Suppressor macrophage treated with lipopolysaccharide for 4 hours (primary cell): ENCODE results near the gene TIMM29.
"Not testable (repeated sequence)": the region's sequence is repeated elsewhere in the genome, so short reads cannot be mapped to it uniquely, and the experiment has no call there.

Experiments
- DNase-seq: peaks from one replicate; pipeline ENCODE4 v3.0.0-alpha.2; 2020

TIMM29 gene

GRCh38 chr19:10946958-10947657, 18.5 kb downstream of the TIMM29 start:
- no peak for DNase-seq

- no peak for DNase-seq
These were observed 24.2 kb downstream of the TIMM29 start for GRCh38 chr19:10952809-10953208.

GRCh38 chr19:10959277-10959968, 30.8 kb downstream of the TIMM29 start:
- not testable (repeated sequence) for DNase-seq

GRCh38 chr19:10960314-10961072, 31.9 kb downstream of the TIMM29 start, which contains the start of gene SMARCA4:
Gene SMARCA4, plus strand, starts transcription at chr19:10961030. Its CDS starts 23,122 bp downstream, at chr19:10984152.
- DNase-seq = peak; percentile 100

DNA sequence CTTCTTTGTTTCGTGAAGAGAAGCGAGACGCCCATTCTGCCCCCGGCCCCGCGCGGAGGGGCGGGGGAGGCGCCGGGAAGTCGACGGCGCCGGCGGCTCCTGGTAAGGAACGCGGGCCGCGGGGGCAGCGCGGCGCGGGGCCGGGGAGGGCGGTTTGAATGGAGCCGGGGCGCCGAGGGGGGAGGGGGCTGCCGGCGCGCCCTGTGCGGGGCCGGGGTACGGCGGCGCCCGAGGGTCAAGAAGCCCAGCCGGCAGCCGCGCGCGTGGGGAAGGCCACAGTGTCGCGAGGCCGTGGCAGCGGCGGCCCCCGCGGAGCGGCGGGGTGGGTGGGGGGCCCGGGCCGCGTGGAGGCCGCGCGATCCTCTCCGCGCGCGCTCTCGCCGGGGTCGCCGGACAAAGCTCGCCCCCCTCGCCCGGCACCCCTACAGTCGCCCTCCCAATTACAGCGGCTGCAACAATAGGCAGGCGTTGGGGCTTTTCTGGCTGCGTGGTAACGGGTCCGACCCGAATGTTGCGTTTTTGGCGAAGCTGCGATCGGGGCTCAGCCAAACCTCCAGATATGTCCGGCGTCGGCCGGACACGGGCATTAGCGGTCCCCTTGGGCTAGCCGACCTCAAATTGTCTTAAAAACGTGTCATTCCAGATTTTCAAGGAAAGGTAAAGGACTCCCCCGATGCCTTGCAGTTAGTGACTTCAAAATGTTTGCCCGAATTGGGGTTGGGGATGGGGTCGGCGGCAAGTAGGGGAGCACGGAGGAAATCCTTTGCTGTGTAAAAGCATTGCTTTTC, 32.7 kb downstream of the TIMM29 start:
- peak; percentile 17 for DNase-seq

- DNase-seq = no peak
These were observed 34.3 kb downstream of the TIMM29 start for GRCh38 chr19:10962863-10963262.

DNA sequence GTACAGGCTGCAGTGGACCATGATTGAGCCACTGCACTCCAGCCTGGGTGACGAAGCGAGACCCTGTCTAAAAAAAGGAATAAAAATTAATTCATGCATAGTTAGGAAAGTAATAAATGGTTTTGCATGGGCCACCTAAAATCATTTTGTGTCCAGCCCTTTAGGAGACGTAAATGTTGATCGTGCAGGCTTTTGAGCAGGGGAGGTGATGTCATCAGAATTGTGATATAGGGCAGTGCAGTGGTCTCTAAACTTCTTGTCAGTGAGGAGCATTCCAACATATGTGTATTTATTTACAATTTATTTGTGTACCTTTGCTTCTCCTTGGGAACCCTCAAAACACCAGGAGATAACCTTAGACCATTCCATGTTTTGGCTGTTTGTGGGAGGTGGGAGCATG, 35.3 kb downstream of the TIMM29 start:
- DNase-seq = no peak

DNA sequence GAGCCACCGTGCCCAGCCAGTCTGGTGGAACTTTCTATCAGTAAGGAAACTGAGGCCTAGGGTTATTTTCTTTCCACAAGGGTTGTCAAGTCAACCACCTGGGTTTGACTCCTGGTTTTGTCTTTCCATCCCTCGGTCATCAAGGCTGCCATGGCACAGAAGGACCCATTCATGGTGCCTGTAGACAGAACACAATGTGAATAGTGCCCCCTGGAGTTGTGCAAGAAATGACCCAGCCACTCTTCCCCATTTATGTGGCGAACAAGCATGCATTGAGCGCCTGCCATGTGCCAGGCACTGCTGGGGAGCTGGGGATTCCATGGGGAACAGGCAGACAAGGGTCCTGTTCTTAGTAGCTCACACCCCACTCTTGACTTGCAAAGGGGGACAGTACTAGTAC, 36.3 kb downstream of the TIMM29 start:
- no peak for DNase-seq

DNA sequence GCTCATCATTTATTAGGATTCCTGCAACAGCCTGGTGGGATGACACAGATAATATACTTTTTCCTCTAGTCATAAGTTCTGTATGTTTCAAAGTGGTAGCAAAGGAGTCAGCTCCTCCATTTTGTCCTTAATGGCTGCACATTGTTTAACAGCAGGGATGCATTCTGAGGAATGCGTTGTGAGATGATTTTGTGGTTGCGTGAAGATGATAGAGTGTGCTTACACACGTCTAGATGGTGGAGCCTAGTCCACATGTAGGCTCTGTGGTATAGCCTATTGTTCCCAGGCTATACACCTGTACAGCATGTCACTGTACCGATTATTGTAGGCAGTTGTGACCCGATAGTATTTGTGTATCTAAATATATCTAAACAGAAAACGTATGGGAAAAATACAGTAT, 36.8 kb downstream of the TIMM29 start:
- no peak for DNase-seq

DNA sequence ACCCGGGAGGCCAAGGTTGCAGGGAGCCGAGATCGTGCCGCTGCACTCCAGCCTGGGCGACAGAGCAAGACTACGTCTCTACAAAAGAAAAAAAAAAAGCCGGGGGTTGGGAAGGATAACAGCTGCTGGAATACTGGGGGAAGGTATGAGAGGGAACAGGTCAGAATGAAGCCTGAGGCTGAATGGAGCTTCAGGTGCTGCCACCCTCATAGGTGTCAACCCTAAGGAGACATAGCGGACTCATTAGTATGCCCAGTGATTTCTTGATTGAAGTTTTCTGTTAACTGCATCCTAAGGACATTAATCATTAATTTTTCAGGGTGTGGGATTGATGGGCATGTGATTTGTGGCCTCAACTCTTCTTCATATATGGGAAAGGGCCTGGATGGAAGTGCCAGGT, 38.2 kb downstream of the TIMM29 start:
- DNase-seq = no peak

- no peak for DNase-seq
These were observed 40.0 kb downstream of the TIMM29 start for GRCh38 chr19:10968527-10969135.

DNA sequence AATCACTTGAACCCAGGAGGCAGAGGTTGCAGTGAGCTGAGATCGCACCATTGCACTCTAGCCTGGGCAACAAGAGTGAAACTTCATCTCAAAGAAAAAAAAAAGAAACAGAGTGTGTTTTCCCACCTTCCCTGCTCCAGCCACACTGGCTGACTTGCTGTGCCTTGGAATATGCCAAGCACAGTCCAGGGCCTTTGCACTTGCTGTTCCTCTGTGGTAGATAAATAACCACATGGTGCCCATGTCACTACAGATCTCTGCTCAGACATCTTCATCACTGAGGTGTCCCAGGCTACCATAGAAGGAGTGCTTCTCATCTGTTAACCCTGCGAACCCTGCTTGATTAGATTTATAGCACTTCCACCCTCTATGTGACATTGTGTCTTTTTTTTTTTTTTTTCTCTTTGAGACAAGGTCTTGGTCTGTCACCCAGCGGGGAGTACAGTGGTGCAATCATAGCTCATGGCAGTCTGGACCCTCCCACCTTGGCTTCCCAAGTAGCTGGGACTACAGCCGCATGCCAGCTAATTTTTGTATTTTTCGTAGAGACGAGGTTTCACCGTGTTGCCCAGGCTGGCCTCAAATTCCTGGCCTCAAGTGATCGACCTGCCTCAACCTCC, 42.6 kb downstream of the TIMM29 start:
- no peak for DNase-seq

DNA sequence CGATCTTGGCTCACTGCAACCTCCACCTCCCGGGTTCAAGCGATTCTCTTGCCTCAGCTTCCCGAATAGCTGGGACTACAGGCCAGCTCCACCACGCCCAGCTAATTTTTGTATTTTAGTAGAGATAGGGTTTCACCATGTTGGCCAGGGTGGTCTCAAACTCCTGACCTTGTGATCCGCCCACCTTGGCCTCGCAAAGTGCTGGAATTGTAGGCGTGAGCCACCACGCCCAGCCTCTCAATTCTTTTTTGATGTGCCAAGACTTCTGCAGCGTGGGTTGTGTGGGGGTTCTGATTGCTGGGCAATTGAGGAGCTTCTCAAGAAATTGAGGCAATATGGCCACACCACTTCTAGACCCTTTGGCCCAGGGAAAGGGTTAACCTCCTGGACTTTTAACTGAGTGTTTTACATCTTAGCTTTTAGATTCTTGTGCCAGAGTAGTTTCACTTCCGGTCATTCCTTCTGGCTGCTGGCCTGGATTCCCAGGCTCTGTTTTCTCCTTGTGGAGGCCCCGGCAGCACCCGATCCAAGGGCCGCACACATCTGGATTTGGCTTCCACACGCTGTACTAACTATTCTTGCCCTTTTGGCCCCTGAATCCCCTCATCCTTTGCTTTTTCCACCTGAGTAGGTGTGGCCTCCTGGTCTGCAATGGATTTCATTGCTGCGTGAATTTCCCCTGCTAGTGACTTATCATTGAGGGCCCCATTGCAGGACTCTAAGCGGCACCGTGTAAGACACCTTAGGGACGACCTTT, 46.9 kb downstream of the TIMM29 start:
- DNase-seq = no peak

DNA sequence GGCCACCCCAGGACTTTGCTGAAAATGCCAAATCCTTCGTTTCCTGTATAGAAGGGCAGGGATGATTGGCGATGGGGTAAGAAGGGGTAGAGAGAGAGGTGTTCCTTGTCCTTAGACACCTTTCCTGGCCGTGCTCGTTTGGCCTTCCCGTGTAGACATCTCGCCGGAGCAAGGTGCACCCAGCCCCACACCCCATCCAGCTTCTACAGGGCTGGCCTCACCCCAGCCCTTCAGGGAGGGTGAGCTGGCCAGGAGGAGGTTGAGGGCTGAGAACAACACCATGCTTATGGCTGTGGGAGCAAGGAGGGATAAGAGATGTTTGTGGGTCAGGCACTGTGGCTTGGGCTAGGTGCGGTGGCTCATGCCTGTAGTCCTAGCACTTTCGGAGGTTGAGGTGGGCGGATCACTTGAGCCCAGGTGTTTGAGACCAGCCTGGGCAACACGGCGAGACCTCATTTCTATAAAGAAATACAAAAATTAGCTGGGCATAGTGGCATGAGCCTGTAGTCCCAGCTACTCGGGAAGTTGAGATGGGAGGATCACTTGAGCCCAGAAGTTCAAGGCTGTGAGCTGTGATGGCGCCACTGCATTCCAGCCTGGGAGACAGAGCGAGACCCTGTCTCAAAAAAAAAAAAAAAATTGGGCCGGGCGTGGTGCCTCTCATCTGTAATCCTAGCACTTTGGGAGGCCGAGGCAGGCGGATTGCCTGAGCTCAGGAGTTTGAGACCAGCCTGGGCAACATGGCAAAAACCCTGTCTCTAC, 47.7 kb downstream of the TIMM29 start:
- no peak for DNase-seq

DNA sequence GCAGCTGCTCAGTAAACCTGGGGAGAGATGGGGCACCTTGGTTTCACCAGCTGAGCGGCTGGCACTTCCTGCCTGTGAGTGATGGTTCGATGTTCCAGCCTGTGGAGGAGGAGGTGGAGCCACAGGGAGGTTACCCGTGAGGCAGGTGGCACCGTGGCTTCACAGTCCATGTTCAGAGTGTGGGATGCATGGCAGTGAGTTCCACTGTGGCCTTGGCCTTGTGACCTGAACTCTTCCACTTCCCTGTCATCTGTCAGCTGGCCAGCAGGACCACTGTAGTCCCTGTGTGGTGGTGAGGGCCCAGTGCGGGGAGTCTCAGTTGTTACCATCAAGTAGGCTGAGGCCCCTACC, 49.1 kb downstream of the TIMM29 start:
- no peak for DNase-seq
